Limb (tissue), 2 donors: Measurements from ENCODE around the gene ZMIZ1.
A peak's percentile ranks its signal among the peaks of the same experiment; 100 is the strongest.

Experiments used
- DNase-seq, 2 donors: peaks; one replicate each; pipeline ENCODE4 v3.0.0-alpha.2; 2016; ENCODE audit errors: extremely low spot score in 2 of 2

Gene ZMIZ1

GRCh38 chr10:79031723-79032122, 37.0 kb upstream of the ZMIZ1 start:
- DNase-seq: no peak

- DNase-seq: no peak
Observed at GRCh38 chr10:79034271-79034876, 34.4 kb upstream of the ZMIZ1 start.

DNA sequence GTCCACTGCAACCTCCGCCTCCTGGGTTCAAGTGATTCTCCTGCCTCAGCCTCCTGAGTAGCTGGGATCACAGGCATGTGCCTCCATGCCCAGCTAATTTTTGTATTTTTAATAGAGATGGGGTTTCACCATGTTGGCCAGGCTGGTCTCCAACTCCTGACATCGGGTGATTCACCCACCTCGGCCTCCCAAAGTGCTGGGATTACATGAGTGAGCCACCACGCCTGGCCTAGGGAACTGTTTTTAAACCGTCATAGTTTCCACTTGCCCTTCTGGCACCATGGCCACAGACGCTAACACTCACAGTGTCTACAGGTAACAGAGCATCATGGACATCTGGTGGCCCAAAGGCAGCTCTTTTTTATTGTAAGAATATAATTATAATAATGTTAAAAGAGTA, 32.4 kb upstream of the ZMIZ1 start:
- DNase-seq: peak in 1 of 2 donors; percentile 4

DNA sequence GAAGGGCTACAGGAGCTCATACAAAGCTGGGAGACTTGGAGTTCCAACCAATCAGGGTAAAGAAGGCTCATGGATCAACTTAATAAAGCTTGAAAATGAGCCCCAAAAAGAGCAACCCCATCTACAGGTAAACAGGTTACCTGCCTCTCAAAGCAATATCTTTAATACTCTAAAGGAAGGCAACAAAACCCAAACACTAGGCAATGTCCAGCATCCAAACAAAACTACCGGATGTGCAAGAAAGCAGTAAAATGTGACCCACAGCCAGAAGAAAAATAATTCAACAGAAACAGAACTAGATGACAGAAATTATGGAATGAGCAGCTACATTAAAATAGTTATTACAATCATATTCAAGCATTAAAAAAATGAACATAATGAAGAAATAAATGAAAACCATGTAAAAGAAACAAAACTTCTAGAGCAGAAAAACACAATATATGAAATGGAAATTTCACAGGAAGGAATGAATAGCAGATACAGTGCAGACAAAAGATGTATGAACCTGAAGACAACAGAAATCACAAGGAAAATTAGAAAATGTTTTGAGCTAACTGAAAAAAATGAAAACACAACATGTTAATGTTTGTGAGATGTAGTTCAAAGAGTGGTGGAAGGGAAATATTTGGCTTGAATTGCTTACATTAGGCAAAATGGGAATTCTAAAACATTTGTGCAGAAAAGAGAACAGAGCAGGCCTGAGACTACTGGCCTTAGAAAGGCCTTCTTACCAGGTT, 30.5 kb upstream of the ZMIZ1 start:
- no peak for DNase-seq

DNA sequence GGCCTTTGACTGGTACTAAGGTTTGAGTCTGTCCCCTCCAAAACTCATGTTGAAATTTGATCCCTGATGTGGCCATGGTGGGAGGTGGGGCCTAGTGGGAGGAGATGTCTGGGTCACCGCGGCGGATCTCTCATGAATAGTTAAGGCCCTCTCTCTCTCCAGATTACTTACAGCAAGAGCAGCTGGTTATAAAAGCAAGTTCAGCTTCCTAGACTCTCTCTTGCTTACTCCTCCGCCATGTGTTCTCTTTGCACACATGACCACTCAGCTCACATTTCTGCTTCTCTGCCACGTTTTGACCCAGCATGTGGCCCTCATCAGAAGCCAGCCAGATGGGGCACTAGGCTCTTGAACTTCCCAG, 29.9 kb upstream of the ZMIZ1 start:
- DNase-seq: peak; percentile 38 to 72

- no peak for DNase-seq
Observed at GRCh38 chr10:79042639-79043411, 25.9 kb upstream of the ZMIZ1 start.

DNA sequence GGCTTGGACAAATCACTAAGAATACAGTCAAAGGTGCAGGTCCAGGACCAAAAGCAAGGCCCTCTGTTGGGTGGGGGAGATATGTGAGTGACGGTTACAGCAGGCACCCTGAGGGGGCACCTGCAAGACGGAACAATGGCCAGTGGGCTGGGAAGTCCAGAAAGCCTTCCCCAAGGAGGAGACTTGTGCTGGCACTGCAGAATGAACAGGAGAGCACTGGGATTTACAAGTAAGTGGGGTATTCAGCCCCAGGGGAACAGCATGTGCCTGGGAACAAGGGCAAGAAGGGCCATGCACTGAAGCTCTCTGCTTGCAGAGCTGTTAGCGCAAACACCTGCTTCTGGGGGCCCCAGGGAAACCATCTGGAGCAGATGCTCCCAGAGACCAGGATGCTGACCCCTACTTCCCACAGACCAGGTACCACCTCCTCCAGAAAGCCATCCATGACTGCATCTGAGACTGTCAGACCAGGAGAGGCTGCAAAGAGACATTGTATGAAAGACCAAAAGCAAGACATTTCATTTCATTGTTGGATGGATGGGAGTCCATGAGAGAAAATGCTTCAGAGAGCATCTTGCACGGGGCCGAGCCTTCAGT, 24.6 kb upstream of the ZMIZ1 start:
- DNase-seq: peak in 1 of 2 donors; percentile 12

DNA sequence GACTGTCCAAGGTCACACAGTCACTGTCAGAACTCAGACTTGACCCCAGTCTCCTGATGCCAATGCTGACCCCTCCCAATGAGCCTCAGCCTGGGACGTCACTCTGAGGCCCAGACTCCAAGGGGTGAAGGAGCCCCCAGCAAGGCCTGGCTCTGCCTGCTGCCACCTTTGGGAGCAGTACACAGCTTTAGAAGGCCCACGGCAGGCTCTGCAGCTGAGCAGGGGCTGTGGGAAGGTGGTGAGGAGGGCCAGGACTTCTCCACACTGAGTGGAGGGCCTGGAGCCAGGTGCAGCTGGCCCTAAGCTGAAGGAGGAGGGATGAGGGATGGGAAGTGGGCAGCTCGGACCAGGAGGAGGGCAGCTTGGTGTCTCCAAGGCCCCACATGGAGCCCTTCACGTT, 23.9 kb upstream of the ZMIZ1 start:
- DNase-seq: peak in 1 of 2 donors; percentile 14

DNA sequence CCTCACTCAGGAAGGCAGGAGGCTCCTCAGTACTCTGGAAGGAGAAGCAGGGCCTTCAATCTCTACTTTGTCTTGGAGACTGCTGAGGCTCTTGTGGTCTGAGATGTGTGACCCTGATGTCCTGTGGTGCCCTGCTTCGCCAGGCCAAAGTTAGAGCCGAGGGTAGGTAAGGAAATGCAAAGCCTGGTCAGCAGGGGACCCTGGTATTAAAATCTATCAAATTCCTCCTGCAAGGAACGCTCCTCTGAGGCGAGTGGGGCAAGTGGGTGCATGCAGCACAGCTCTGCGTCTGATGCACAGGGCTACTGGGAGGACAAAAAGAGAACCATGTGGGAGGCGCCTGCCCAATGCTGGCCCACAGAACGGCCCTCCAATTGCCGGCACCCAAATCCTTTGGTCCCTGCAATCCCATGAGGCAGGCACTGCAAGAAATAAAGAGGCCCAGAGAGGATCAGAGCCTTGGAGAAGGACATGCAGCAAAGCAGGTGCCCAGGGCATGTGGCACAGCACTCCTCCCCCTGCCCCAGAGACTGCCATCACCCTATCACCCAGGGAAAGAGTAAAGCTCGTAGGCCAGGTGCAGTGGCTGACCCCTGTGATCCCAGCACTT, 23.1 kb upstream of the ZMIZ1 start:
- DNase-seq: peak in 1 of 2 donors; percentile 16

DNA sequence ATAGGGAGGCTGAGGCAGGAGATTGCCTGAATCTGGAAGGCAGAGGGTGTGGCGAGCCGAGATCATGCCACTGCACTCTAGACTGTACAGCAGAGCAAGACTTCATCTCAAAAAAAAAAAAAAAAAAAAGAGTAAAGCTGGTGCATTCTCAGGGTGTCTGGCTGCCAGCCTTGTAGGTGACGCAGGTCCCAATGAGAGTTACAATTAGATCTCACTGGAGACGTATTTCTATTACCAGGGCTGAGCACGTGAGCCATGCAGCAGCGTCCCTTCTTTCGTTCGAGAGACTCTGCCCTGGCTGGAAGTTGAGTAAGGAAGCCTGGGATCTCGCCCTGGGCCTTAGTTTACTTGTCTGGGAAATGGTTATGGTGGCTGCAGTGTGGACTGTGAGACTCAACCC, 22.4 kb upstream of the ZMIZ1 start:
- peak in 1 of 2 donors; percentile 6 for DNase-seq

GRCh38 chr10:79046741-79047583, 21.8 kb upstream of the ZMIZ1 start:
- DNase-seq: peak in 1 of 2 donors; percentile 28

- no peak for DNase-seq
Observed at GRCh38 chr10:79047584-79047874, 21.2 kb upstream of the ZMIZ1 start.

GRCh38 chr10:79047875-79048638, 20.7 kb upstream of the ZMIZ1 start:
- DNase-seq: peak in 1 of 2 donors; percentile 27

DNA sequence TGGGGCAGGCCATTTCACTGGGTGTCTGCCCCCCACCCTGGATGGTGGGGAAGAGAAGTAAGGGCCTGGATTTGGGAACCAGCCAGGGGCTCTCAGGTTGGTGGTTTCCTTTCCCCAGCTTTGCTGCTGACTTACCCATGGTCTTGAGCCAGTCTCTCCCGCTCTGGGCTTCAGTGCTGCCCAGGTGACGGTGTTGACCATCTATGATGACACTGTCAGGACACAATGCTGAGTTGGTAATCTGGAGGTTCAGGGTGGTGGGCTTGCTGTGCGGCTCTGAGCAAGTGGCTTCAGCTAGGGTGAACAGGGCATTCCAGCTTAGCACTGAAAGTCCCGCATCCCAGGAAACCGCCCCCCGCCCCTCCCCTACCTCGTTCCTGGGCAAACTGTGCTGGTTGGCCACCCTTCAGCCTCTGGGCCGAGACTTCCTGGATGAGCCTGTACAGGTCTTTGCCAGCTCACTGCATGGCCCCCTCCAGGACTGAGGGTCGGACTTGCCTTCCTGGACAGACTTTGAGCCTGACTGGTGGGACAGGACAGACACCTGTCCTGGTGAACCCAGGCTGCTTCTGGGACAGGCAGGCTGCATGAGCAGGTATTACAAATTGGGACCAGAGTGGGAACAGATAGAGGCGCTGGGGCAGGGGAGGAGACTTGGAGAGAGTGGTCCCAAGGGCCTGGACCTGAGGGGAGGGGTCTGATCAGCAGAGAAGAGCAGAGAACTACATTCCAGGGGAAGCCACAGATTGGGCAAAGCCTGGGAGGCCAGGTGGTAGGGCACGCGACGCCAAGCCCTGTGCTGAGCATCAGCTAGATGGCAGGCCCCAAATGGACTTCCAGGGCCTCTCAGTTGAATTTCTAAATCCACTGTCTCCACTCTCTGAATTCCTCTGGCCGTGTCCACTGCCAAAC, 19.9 kb upstream of the ZMIZ1 start:
- DNase-seq: peak in 1 of 2 donors; percentile 32

DNA sequence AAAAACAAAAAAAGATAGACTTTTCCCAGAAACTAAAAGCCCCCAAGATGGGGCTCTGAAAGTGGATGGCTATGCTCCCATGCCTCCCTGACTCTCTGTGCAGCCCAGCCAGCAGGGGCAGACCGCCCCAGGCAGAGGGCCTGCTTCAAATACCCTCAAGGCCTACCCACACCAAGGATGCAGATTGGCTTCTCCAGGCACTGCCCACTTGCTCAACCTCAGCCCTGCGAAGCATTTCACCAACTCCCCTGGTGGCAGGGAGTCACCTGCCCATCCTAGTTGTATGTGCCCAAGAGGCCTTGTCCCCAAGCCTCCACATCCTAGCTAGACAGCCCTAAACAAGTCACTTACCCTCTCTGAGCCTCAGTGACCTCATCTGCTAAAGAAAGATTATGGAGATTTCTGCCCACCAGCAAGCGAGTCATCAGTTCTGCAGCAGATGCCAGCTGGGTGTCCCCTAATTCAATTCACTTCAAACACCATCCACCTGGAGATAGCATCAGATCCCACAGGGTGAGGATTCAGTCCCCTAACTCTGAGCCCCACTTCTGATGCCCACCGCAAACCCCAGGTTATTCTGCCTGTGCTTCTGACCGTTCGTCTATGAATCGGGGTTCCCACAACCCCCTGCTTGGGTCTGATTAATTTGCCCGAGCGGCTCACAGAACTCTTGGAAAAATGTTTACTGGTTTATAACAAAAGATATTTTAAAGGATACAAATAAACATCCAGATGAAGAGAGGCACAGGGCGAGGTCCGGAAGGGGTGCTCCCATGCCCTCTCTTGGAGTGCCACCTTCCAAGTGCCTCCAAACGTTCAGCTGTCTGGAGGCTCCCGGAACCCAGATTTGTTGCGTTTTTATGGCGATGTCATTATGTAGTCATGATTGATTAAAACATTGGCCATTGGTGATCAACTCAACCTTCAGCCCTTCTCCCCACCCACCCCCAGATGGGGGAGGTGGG, 18.6 kb upstream of the ZMIZ1 start:
- peak in 1 of 2 donors; percentile 15 for DNase-seq

- no peak for DNase-seq
Observed at GRCh38 chr10:79050896-79051555, 17.7 kb upstream of the ZMIZ1 start.

- DNase-seq: peak in 1 of 2 donors; percentile 34
Observed at GRCh38 chr10:79051766-79052165, 17.0 kb upstream of the ZMIZ1 start.
